ENCODE results near the gene TLE2.
"Not testable (repeated sequence)": the region's sequence is repeated elsewhere in the genome, so short reads cannot be mapped to it uniquely, and the experiment has no call there.

Gene TLE2

DNA sequence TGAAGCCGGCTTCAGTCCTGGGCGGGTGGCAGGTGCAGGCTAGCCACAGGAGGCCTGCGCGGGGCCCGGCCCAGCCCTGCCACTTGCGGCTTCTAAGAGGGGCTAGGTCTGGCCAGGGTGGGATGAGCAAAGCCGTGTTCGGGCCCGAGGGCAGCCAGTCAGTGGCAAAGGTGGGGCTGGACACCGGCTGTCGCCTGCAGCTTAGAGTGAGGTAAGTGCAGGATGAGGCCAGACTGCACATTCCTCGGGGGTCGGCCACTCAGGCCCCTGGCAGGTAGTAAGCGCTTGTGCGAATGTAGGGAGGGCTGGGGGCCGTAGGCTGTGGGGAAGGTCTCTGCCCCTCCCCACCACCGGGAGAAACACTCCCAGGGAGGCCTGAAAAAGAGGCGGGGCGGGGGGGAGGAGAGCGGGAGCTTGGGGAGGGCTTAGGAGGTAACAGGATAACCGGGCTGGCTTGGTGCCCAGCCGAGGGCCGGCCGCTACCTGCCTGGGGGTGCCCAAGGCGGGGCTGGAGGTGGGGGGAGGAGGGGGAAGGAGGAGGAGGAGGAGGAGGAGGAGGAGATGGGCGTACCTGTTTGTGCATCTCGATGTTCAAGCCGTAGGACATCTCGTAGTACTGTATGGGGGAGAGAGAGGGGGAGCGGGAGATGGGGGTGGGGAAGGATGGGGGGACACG lies 26.8 kb upstream of the TLE2 start:
- no peak for DNase-seq

DNA sequence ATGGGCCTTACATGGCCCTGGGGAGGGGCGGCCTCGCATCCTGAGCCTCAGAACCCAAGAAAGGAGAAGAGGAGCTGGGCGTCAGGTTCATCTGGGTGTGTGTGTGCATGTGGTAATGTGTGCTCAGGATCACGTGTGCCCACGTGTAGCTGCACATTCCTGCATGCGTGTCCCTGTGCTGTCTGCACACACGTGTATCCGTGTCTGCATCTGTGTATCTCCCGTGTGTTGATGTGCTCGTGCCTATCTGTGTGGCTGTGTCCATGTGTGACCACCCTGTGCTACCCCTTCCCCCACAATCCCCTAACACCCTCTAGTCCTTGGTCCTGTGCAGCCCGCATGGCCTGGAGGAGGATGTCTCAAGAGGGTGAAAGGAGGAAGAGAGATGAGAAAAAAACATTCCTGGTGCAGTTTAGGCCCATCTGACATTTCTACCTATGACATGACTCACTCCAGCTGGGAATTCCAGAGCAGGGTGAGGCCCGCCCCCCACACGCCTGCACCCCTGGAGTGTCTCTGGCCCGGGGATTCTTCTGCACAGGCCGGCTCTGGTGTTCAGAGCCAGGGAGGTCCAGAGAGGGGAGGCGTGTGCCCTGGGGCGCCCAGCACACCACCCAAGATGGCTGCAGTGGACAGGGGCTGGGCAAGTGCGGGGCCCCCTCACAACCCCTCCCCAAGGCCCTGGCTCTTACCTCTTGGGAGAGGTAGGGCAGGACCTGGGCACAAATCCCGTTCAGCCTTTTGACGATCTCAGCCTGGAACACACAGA lies 26.1 kb upstream of the TLE2 start:
- no peak for DNase-seq

DNA sequence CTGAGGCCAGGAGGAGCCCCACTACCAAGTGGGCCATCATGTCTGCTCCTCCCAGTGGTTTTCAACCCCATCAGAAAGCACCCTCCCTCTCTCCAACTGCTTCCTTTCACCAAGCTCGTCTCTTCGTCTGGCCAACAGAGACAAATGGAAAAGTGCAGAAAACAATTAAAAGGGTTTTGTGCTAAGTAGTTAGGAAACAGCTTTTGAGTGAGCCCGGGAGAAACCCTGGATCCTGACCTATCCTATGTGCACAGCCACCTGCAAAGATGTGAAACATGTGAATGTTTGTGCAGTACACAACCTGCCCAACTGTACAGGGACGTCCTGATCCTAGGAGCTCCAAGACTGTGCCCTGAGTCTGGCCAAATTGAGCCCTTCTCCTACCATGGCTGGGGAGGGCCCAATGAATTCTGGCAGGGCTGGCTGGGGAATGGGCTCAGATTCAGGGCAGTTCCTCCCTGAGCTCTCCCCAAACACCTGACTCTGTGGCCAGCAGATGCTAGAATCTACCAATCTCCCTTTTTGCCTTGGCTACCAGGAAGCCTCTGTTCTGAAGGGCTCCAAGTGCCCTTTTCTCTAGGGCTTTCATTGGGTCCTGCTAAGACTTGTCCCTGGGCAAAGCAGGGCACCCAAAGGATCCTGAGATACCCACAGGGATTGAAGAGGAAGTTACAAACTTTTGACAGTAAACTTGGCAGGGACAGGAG lies 25.3 kb upstream of the TLE2 start:
- no peak for DNase-seq

DNA sequence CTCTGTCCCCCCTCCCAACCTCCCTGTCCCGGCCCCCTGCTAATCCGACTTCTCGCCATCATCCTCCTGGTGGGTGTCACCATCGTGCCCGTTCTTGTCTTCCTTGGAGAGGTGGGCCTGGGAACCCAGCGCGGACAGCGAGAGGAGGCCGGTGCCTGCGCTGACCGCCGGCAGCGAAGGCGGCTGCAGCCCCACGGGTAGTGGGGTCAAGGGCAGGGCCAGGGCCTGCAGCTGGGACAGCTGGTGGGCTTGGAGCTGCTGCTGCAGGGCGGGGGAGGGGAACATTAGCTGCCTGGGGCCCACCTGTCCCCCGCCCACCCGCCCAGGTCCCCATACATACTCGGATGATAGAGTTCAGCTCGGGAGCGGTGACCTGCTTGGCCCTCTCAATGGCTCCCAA lies 24.7 kb upstream of the TLE2 start:
- DNase-seq = no peak

DNA sequence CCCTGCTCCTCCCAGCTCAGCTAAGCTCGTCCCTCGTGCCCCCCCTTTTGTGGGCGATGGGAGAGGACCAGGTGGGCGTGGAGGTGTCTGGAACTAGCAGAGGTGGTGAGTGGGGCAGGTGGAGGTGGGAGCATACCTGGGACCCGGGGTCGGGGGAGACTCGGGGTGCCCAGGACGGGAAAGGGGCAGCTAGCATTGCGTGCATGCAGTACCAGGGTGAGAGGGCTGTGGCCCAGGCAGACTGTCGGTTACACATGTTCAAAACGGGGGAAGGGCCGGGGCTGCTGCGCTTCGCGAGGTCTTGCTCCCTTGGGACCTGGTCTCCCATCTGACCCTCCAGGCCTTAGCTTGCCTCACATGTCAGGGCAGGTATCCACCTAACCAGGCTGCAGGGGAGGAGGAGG lies 24.1 kb upstream of the TLE2 start:
- DNase-seq = no peak

DNA sequence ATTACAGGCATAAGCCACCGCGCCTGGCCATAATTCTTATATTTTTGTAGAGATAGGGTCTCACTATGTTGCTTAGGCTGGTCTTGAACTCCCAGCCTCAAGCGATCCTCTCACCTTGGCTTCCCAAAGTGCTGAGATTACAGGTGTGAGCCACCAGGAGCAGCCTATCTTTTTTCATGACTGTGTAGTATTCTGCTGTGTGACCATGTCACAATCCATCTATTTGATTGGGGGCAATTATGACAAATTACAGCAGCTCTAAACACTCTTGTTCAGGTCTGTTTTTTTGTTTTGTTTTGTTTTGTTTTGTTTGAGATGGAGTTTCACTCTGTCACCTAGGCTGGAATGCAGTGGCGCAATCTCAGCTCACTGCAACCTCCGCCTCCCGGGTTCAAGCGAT lies 20.9 kb upstream of the TLE2 start:
- not testable (repeated sequence) for DNase-seq

DNA sequence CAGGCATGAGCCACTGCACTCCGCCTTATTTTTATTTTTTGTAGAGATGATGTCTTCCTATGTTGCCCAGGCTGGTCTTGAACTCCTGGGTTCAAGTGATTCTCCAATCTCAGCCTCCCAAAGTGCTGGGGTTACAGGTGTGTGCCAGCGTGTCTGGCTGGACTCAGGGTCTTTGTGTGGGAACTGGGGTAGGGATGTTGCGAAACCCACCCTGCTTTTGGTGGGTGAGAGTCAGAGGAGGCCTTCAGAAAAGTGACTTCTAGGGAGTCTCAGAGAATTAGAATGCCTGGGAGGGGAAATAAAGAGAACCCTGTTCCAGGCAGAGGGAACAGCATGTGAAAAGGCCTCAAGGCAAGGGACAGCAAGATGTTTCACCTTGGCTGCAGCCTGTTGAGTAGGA lies 20.0 kb upstream of the TLE2 start:
- DNase-seq = no peak

DNA sequence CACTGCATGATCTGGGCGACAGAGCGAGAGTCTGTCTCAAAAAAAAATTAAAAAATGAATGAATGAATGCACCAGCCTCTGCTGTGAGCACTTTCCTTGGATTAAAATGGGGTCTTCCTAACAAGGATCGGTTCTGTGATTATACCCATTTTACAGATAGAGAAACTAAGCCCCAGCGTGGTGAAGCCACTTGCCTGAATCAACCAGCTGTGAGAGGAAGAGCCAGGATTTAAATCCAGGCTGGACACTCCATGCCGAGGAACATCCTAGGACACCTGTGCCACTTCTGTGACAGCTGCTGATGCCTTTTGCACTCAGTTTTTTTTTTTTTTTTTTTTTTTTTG lies 19.1 kb upstream of the TLE2 start:
- DNase-seq = no peak

DNA sequence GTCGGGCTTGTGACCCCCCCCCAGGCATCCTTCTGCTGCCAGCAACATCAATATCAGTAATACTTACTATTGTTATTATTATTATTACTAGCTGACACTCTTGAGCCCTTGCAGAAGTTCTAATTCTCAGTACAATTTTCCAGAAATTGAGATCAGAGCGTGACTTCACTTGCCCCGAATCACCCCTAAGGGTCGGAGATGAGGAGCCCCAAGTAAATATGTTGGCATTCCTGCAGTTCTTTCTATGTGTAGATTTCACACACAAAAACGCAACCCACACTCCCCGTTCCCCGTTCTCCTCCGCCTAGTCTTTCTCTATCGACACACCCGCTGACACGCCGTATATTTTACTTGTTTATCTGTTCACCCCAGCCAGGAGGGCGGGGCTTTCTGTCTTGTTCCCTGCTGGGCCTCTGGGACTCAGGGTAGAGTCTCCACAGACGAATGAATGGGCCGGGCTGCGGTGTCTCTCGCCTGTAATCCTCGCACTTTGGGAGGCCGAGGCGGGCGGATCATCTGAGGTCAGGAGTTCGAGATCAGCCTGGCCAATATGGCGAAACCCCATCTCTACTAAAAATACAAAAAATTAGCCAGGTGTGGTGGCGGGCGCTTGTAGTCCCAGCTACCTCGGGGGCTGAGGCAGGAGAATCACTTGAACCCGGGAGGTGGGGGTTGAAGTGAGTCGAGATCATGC lies 18.6 kb upstream of the TLE2 start:
- peak; percentile 87 for DNase-seq

DNA sequence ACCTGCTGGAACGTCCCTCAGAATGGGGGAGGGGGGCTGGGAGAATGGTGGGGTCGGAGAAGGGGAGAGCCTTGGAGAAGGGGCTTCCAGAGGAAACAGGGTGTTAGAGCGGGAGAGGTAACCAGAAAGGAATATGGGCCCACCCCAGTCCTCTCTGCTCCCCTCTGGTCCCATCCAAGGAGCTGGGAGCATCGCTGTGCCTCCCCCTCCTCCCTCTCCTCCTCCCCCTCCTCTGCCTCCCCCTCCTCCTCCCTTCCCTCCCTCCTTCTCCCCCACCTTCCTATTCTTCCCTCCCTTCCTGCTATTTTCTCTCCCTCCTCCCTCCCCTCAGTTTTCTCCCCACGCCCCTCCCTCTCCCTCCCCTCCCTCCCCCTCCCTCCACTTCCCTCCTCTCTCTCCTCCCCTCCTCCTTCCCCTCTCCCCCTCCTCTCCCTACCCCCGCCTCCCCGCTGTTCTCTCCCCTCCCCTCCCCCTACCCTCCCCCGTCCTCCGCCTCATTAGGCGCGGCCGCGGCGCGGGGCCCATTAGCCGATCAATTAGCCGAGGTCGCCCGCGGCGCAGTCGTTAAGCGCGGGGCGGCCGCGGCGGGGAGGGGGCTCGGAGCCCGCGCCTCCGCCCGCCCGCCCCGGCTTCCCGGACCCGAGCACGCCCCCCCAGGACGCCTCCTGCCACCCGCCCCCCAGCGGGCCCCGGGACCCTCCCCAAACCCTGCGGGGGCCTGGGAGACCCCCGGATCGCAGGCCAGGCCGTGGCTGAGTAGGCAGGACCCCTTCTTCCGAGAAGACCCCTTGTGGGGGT lies 17.8 kb upstream of the TLE2 start:
- peak; percentile 81 for DNase-seq

DNA sequence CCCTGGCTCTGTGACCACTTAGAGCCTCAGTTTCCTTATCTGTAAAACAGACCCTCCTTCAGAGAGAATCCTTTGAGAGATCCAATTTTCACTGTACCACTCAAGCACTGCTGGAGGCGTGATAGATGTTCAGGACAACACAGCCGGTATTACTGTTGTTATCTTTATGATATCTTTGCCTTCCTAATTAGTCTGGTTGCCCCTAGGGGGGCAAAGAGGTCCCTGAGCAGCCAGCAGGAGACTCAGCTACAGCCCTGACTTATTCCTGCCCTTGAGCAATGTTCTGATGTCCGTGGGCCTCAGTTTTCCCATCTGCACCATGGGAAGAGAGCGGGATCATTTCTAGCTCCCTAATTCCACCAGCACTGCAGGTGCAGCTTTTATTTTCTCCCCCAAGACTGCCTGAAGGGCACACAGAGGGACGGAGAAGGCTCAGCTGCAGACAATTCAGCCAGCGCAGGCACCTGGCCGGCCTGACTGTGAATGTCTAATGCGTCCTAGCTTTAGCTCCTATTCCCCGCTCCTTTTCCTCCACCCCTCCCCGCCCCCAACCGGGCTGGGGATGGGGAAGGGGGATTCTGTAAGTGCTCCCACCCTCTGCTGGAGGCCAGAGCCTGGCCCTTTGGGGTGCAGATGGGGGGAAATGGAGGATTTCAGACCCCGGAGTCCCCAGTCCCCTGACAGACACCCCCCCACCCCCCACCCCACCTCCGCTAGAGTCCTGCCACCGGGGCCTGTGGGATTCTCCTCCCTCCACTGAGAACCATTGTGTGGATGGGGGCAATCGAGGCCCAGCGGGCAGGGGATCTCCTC lies 17.0 kb upstream of the TLE2 start:
- peak; percentile 56 for DNase-seq

DNA sequence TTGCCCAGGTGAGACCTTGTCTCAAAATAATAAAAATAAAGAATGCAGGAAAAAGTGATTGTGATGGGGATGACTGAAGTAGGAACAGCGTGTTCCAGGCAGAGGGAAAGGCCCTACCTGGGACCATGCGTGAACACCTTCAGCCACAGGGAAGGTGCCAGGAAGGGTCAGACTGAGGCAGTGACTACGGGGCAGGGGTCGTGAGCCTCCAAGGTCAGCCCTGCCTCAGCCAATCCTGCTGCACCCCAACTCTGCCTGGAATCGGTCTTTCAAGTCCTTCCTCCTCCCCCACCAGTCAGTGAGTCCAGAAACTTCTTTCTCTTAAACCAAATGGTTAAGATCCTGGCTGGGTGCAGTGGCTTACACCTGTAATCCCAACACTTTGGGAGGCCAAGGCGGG lies 16.1 kb upstream of the TLE2 start:
- DNase-seq = no peak

DNA sequence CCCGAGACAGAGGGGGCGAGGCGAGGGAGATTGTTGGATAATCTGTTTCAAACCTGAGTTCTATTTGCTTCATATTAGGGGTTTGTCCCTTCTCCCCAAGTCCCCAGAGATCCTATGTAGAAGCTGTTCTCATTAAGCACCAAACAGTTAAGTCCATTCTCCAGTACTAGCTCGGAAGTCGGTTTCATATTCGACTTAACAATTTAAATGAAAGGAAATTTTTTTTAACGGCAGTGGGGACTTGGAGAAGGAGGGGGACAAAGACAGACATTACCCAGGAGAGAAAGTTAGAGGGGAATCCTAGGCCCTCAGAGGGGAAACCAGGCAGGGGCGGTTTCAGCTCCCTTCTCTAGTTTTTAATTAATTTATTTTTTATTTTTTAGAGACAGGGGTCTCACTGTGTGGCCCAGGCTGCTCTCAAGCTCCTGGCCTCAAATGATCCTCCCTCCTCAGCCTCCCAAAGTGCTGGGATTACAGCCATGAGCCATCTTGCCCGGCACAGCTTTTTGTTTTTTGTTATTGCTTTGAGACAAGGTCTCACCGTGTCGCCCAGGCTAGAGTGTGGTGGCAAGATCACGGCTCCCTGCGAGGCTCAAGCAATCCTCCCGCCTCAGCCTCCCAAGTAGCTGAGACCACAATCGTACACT lies 13.7 kb upstream of the TLE2 start:
- no peak for DNase-seq

DNA sequence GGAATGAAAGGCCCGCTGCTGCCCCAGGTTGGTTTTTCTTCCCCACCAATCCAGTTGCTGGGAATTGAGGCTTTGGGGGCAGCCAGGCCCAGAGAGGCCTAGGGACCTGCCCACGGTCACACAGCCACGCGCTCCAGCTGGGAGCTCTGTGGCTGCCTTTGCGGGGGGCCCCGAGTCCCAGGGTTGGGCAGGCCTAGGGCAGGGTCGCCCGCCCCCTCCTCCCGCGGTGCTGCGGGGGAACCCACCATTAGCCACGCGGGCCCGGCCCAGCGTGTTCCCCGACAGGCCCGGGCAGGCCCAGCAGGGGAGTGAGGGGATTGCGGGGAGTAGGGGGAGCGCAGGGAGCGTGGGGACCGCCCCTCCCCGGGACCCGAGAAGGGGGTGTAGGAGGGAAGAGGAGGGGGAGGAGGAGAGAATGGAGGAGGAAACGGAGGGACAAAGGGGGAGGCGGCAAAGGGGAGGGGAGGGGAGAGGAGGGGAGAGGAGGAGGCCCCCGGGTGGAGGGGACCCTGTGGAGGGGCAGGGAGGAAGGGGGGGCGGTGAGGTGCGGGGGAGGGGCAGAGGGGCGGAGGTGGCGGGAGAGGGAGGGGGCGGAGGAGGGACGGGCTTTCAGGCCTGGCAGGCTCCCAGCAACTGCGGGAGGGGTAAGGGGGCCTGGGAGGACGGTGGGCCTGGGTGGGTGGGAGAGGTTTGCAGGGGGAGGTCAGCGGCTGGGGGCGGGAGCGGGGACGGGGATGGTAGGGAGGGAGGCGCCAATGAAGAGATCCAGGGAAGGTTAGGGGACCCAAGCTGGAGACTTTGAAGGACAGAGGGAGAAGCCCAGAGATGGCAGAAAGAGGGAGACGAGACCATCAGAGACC lies 12.9 kb upstream of the TLE2 start:
- no peak for DNase-seq

DNA sequence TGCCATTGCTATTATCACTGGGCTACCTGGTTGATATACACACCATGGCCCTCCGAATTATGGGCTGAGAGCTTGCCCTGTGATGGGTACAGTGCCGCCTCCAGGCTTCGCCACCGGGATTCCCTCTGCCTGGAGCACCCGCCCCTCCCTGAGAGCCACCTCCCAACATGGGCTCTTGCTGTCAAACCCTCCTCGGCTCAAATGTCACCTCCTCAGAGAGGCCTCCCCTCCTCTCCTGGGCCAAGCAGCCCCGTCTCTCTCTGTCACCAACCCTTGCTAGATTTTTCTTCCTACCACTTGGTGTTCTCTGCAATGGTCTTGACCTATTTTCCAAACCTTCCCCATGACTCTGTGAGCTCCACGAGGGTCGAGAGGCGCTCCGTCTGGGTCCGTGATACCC lies 12.2 kb upstream of the TLE2 start:
- no peak for DNase-seq

DNA sequence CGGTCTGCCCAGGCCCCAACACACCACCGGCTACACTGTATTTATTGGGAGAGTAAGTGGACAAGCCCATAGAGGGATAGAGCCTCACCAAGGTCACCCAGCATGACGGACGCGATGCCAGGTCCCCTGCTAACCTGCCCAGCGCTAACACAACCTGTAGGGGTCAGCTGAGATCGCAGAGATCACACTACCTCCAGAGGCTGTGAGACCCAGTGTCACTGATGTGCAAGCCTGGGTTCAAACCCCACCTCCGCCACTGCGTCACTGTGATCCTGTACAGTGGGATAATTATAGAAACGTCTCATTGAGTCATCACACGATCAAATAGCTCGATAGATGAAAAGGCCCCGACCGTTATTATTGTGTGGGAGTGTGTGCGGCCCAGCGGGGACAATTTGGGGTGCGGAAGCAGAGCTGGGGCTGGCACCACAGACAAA lies 10.6 kb upstream of the TLE2 start:
- no peak for DNase-seq

DNA sequence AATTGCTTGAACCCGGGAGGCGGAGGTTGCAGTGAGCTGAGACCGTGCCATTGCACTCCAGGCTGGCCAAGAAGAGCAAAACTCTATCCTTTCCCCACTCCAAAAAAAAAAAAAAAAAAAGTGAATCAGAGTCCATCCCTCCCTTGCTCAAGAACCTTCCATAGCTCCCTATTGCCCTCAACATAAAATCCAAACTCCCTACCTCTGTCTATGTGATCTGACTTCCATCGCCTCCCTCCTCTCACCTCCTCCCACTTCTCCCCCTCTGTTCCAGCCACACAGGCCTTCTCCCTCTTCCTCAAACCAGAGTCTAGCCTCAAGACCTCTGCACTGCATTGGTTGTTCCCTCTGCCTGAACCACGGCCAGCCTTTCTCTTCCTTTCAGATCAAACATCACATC lies 10.0 kb upstream of the TLE2 start:
- no peak for DNase-seq

DNA sequence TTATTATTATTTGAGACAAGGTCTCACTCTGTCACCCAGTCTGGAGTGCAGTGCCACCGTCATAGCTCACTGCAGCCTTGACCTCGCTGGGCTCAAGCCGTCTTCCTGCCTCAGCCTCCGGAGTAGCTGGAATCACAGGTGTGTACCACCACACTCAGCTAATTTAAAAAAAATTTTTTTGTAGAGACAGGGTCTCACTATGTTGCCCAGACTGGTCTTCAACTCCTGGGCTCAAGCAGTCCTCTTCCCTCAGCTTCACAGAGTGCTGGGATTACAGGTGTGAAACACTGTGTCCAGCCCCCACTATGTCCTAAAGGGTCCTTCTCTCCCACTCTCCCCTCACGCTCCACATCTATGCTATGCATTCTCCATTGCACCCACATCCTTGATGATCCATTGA lies 9.1 kb upstream of the TLE2 start:
- DNase-seq = no peak

DNA sequence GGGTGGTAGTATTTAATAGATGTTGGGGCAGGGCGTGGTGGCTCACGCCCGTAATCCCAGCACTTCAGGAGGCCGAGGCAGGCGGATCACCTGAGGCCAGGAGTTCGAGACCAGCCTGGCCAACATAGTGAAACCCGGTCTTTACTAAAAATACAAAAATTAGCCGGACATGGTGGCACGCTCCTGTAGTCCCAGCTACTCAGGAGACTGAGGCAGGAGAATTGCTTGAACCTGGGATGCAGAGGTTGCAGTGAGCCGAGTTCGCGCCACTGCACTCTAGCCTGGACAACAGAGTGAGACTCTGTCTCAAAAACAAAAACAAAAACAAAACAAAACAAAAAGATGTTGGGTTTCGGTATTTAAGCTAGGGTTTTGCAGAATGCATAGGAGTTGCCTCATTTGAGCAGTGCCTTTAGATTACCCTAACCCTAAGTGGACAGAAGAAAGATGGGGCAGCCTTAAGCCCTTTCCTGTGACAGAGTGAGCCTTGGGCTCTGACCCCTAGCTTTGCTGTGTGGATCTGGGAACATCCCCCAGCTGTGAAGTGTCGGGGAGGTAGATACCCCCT lies 8.0 kb upstream of the TLE2 start:
- DNase-seq = not testable (repeated sequence)
